ENCODE measurements around the gene PHACTR2.
"Not testable (repeated sequence)": the region's sequence is repeated elsewhere in the genome, so short reads cannot be mapped to it uniquely, and the experiment has no call there.

Gene PHACTR2

DNA sequence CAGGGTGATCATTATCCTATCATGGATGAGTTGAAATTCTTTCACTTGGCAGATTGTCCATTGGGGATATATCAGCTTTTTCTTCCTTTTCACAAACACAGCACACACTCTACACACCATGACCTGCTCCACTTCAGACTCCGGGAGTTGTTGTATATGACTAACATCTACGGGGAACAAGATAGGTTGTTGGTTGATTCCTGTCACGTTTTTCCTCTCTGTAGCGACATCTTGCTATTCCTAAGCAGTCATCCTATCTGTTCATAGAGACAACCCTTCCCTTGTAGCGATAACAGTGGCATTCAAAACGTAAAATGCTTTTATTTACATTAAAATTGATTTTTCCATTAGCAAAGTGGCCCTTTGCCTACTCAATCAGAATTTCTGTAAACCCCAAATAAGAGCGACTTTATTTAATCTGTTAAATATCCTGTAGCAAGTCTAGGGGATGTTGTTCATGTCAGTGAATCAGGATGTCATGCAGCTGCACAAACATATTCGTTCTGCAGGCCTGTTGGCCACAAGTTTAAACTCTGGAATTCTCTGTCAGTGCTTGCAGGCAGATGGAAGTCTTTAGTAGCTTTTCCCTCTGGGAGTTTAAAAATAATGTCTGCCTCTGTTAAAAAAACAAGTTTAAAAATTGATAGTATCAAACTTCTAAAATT is 23.1 kb downstream of the PHACTR2 start:
- no peak for DNase-seq

GRCh38 chr6:143701349-143702234 is 23.8 kb downstream of the PHACTR2 start:
- DNase-seq, result no peak

DNA sequence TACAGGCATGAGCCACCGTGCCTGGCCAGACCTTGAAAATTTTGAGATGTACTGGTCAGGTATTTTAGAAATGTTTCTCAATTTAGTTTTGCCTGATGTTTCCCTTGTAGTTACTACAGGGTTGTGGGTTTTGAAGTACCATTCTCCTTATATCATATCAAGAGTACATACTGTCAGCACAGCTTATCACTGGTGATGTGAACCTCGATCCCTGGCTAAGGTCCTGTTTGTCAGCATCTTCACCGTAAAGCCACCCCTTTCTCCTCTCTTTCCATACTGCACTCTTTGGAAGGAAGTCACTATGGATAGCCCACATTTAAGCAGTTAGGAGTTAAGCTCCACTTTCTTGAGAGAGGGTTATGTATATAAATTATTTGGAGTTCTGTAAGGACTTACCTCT is 27.8 kb downstream of the PHACTR2 start:
- no peak for DNase-seq

DNA sequence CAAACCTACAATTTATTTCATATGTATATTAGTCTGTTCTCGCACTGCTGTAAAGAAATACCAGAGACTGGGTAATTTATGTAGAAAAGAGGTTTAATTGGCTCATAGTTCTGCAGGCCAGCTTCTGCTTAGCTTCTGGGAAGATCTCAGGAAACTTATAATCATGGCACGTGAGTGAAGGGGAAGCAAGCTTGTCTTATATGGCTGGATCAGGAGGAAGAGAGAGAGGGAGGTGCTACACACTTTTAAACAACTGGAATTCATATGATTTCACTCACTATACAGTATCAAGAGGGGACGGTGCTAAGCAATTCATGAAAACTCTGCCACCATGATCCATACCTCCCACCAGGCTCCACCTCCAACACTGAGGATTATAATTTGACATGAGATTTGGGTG is 29.9 kb downstream of the PHACTR2 start:
- DNase-seq, result no peak

DNA sequence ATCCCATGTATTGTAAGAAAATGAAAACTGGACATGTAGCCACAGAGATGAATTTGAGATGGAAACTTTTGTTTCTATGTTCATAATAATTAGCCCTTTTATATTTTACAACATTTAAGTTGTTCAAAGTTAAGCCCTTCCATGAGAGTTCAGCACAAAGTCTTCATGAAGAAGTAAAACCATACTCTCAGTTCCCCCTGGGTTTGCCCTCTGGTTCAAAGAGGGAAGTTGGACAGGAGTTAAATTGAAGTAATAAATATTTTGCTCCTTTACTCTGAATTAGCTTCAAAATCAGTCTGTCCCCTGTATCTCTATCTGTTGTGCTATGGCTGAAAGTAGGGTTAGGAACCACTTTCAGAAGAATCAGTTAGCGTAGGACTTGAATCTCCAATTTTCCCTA is 31.1 kb downstream of the PHACTR2 start:
- no peak for DNase-seq

GRCh38 chr6:143711714-143712113 is 33.9 kb downstream of the PHACTR2 start:
- no peak for DNase-seq

GRCh38 chr6:143718472-143718871 is 40.7 kb downstream of the PHACTR2 start:
- DNase-seq, result no peak

- no peak for DNase-seq
Measured at GRCh38 chr6:143721642-143722041, 43.9 kb downstream of the PHACTR2 start.

DNA sequence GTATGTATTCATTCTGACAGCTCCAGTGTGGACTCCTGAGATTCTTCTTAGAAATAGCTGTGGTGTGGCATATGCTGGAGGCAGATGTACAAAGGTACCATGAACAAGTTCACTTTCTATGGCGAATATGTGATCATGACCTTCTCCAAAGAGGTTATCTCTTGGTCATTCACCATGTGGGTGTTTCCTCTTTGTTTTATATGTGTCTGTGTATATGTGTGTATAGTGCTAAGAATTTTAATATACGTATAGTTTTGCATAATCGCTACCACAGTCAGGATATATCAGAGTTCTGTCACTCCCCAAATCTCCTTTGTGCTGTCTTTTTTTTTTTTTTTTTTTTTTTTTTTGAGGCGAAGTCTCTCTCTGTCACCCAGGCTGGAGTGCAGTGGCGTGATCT is 47.1 kb downstream of the PHACTR2 start:
- no peak for DNase-seq

DNA sequence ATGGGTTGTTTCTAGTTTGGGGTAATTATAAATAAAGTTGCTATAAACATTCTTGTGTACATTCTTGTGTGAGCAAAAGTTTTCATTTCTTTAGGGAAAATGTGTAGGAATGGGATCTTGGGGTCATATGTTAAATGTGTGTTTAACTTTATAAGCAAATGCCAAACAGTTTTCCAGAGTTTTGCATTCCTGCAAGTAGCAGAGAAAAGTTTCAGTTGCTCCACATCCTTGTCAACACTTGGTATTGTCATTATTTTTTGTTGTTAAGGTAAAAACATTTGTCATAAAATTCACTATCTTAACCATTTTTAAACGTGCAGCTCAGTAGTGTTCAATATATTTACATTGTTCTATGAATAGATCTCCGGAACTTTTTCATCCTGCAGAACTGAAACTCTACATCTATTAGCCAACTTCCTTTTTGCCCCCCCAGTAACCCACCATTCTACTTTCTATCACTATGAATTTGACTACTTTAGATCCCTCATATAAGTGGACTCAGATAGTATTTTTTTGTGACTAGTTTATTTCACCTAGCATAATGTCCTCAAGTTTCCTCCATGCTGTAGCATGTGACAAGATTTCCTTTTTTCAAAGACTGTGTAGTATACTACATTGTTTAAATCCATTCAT is 48.4 kb downstream of the PHACTR2 start:
- DNase-seq, result no peak

DNA sequence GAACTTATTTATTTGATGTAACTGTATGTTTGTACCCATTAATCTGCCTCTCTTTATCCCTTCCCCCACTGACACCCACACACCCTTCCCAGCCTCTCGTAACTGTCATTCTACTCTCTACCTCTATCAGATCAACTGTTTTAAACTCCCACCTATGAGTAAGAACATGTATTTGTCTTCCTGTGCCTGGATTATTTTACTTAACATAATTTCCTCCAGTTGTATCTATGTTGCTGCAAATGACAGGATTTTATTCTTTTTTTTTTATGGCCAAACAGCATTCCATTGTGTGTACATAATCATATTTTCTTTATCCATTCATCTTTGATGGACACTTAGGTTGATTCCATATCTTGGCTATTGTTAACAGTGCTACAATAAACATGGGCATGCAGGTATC is 49.3 kb downstream of the PHACTR2 start:
- DNase-seq, result no peak

DNA sequence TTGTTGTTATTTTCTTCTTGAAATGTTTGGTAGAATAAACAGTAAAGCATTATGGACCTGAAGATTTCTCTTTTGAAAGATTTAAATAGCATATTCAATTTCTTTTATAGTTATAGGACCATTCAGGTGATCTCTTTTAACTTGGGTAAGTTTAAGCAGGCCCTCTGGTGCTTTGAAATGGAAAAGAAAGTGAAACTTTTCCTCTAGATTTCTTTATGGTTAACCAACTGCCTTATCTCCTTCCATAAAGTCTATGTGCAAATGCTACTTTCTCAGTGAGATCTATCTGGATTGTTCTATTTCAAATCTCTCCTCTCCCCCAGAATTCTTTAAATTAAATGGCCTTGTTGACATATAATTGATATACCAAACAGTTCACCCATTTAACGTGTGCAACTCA is 54.0 kb downstream of the PHACTR2 start:
- no peak for DNase-seq

- no peak for DNase-seq
Measured at GRCh38 chr6:143732536-143732935, 54.8 kb downstream of the PHACTR2 start.

- no peak for DNase-seq
Measured at GRCh38 chr6:143733510-143733909, 55.7 kb downstream of the PHACTR2 start.

DNA sequence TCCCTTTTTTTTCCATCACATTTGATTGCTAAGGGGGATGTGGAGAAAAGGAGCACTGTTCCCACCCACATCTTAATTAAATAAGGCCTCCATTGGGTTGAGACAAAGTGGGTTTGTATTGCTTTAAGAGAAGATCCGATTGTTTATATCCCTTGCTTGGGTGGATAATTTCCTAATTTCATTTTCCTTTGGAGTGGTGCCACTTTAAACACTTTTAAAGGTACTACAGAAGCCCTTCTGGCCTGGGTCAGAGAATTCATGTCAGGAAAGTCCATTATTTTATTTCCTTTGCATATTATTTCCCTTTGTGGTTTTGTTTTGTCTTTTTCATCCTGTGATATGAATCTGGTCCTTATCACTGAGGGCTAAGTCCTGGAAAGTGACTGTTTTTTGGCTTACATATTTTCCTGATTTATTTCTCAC is 56.9 kb downstream of the PHACTR2 start:
- DNase-seq, result no peak

DNA sequence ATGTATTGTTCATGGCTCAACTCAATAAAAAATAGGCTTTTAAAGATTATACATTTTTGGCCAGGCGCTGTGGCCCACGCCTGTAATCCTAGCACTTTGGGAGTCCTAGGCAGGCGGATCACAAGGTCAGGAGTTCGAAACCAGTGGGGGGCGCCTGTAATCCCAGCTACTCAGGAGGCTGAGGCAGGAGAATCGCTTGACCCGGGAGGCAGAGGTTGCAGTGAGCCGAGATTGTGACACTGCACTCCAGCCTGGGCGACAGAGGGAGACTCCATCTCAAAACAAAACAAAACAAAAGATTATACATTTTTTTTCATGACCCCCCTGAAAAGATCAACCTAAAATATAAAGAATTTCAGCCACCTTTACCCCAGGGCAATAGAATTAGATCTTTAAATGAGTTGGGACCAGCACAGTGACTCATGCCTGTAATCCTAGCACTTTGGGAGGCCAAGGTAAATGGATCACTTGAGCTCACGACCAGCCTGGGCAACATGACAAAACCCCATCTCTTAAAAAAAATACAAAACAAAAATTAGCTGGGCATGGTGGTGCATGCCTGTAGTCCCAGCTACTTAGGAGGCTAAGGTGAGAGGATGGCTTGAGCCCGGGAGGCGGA is 60.4 kb downstream of the PHACTR2 start:
- not testable (repeated sequence) for DNase-seq

DNA sequence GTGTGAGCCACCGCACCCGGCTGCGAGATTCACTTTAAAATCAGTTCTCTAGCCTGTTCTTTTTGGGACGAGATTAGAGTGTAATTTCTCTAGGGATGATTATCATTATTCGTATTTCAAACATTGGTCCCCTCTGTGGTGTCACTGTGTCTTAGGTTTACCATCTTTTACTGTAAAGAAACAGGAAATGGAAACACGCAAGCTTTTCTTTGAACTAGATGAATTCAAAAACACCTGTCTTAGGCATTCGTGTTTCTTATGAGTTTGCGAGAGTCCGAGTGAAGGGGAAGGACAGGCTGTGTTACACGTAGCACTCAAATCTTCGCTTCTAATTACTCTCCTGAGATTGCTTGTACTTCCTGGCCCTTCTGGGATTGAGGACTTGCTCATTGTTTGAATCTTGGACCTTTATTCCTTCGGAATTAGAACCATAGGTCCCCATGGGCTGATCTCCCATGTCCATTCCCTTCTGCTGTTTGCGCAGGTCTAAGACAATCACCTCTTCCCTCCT is 61.6 kb downstream of the PHACTR2 start:
- no peak for DNase-seq

GRCh38 chr6:143740213-143740612 is 62.4 kb downstream of the PHACTR2 start:
- DNase-seq, result no peak

DNA sequence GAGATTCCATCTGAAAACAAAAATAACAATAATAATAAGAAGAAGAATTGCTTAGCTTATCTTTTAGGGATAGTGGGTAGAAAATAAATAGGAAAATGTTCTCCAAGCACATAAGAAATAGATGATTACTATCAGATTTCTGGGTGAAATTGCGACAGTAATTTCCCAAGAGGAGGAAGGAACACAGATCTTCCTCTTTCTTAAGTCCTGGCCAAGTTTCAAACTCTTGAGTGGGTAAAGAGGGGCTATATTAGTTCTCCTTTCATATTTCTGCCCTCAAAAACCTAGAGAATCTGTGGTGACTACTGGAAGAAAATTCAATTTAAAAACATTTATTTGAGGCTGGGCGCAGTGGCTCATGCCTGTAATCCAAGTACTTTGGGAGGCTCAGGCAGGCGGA is 63.7 kb downstream of the PHACTR2 start:
- no peak for DNase-seq

- DNase-seq, result no peak
Measured at GRCh38 chr6:143742070-143742954, 64.5 kb downstream of the PHACTR2 start.

GRCh38 chr6:143742955-143743255 is 65.1 kb downstream of the PHACTR2 start:
- DNase-seq, result no peak

All from activated T-cell treated with anti-CD3 and anti-CD28 coated beads, Interleukin-2, amount 50 U/mL, for 48 hours (primary cell).